Glomerular endothelial cell (primary cell): ENCODE results near the gene AOPEP. TPM values are rescaled to one million over a fixed set of nuclear protein-coding genes. Genes with fewer than 3 reads are reported as not detected.

ENCODE experiments used
- DNase-seq: peaks from one replicate; pipeline ENCODE4 v3.0.0-alpha.2; 2011; ENCODE audit warnings: low read depth, low spot score; ENCODE audit errors: extremely low read depth
- total RNA-seq: library from RNA; depleted of rRNA; stranded (reverse); fragments of >200 nt; gene quantifications from 2 replicates; pipeline ENCODE4 v1.2.3, GENCODE V29; 2015

AOPEP gene
- total RNA-seq, 1 donor from 2014 or later: 20.7 TPM

DNA sequence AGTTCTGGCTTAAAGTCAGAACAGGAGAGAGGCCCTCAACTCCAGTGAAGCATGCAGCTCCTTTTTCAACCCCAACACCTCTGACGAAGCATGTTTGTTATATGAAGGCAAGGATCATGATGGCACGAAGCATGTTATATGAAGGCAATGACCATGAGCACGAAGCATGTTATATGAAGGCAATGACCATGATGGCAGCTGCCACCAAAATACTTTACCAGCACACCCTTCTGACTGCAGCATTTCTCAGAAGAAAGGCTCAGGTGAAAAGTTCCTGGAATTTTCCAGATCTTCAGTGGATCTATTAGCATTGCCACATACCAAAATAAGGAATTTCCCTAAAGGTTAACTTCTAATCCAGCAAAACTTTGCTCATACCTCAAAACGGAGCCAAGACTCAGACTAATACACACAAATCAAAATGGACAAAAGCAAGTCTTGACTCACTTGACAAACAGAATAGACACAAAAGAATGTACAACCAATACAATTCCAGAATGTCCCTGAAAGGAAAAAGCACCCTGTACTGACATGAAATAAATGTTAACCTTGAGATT is 373.6 kb downstream of the AOPEP start:
- no peak for DNase-seq

DNA sequence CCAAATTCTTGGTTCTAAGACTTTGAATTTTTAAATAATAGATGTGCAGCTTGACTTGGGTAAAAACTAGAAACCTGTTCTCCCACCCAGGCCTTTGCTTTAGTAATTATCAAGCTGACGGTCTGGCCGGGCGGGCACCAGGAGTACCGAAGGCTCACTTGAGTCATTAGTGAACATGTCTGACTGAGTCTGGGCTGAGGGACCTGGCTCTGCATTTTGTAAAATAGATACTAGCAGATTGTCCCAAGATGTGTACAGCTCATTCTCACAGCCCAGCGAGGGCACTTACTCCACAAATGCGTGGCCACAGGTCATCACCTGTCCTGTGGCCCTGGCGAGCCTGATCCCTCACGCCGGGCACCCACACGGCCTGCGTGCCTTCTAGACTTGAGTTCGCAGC is 374.8 kb downstream of the AOPEP start:
- no peak for DNase-seq

DNA sequence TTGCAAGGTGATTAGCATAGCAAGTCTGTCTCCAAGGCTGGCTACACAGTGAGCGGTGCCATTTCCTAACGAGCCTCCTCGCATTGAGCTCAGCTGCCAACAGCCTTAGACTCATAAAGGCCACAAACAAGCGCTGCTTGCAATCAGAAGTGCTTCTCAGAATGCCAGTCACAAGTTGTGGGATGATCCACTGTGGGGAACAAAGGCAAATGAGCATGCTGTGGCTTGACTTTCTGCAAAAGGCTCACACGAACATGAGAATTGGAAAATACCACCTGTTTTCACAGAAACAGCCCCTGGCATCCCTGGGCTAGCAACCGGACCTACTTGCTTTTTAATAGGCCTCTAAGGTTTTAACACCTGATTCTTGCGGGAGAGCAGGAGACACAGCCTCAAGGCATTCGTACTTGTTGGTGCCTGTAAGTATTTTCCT is 375.5 kb downstream of the AOPEP start:
- no peak for DNase-seq

DNA sequence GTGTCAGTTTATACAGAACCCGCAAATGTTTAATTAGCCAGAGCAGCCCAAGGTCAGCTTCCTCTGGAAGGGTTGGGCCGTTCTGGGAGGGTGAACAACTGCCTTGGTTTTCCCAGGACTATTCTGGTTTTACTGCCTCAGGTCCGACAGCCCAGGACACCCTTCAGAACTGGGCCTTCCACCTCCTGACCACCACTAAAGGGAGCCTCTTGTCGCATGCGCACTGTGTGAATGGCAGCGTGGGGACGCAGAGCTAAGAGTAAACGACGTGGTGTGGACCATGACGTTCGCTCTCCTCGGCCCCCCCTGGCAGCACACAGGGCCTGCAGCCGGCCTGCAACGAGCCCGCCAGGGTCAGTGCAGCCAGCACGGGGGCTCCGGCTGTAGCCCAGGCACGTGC is 376.1 kb downstream of the AOPEP start:
- DNase-seq: no peak

DNA sequence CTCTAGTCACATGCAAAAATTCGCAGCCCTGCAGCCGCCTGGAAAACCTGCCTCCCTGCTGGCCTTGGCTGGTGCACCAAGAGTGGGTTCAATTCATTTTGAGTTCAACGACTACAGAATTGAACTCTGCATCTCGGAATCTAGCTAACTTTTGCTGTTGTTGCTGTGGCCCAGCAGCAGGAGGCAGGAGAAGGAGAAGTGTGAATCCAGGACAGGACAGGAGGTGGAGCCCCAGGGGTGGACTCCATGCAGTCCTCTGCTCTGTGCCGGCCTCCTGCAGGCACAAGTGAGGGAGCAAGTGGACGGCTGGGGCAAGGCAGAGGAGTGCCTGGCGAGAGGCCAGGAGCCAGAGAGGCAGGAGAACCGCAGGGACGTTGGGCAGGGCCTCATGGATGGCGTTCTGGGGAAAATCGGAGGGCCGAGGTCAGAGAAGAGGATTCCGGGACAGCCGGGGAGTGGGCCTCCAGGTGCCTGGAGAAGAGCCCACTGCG is 376.8 kb downstream of the AOPEP start:
- DNase-seq: no peak

- no peak for DNase-seq
These were observed 377.5 kb downstream of the AOPEP start for GRCh38 chr9:95103871-95104580.

DNA sequence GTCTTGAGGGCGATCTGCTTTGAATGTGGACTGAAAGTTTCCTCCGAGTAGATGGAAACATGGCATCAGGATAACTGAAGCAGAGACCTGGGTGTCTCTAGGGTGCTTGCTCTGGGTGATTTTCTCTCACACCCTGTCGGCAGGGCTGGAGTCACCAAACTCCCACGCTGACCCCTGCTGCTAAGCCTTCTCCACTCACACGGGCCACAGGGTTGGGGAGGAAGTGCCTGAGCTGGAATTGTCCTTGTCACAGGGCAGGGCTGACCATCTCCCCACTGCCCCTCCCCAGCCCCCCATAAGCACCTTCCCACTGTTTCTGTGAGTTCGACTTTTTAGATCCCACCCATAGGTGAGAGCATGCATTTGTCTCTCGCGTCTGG is 378.1 kb downstream of the AOPEP start:
- no peak for DNase-seq

DNA sequence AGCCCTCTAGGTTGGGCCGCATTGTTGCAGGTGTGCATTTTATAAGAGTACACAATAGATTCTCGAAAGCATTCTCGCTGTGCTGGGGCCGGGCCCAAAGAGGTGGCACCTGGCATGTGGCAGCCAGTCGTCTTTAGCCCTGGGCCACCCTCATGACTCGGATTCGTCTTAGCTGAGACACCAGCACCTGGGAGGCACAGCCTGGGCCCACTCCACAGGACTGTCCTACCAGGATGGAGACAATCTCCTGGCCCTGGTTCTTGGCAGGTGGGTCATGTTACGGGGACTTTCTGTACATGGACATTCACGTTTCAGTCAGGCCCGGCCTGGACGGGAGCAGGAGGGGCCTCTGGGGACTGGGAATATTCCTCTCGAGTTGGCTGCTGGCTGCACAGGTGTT is 378.5 kb downstream of the AOPEP start:
- no peak for DNase-seq

DNA sequence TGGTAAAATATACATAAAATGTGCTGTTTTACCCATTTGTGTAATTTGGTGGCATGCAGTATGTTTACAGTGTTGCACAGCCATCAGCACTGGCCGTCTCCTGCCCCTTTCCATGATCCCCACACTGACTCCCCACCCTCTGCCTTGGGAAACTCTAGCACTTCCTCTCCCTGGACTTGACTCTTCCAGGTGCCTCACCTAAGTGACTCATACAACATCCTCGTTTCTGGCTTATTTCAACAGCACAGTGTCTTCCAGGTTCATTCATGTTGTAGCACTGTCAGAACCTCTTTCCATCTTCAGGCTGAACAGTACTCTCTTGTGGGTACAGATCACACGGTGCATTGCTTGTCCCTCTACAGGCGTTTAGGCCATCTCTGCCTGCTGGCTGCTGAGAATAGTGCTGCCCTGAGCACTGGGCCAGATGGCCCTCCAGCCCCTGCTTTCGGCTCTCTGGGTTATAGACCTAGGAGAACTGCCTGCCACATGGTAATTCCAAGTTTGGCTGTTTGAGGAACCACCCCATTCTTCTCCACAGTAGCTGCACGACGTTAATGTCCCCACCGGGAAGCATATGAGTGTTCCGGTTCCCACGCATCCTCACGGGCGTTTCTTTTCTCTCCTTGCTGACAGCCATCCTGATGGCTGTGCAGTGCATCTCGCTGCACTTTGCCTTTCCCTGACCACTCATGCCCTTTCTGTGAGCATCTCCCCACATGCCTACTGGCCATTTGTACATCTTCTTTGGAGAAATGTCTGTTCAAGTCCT is 379.2 kb downstream of the AOPEP start:
- no peak for DNase-seq

DNA sequence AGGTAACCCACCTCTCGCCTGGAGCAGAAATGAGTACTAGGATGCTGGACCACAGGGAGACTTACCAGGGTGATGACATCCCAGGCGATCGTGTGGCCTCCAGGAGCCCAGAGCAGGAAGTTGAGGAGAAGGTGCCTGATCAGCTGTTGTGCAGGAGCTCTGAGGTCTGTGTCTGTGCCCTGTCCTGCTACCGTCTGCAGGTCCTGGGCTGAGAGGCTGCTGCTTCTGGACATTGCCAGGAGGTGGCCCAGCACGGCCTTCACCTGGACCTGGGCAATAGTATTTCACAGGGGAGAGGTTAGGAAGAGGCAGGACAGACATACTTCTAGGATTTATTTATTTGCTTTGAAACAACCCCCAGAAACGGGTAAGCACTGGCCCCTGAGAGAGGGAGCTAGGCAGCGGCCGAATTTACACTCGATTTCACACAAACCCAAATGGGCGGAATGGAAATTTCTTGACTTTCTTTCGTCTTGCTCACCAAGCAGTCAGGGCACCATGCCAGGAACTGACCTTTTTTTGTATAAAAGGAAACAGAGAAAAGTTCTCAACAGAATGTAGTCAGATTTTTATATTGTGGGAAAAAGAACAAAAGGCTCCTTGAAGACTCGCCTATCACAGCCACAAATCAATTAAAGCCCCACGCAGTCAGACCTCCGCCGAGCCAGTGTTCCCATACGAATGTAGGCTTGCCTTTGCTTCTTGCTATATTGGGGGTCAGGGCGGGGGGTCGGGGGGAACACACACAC is 380.7 kb downstream of the AOPEP start:
- DNase-seq: peak; percentile 52

- no peak for DNase-seq
These were observed 381.5 kb downstream of the AOPEP start for GRCh38 chr9:95107976-95108375.

DNA sequence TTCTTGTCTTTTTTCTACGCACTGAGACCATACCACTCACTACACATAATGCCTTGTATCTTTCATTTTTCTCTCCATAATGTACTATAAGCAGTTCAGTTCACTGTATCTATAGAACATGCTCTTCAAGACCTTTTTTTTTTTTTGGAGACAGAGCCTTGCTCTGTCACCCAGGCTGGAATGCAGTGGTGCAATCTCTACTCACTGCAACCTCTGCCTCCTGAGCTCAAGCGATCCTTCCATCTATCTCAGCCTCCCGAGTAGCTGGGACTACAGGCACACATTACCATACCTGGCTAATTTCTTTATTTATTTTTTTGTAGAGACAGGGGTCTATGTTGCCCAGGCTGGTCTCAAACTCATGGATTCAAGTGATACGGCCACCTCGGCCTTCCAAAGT is 382.3 kb downstream of the AOPEP start:
- no peak for DNase-seq

DNA sequence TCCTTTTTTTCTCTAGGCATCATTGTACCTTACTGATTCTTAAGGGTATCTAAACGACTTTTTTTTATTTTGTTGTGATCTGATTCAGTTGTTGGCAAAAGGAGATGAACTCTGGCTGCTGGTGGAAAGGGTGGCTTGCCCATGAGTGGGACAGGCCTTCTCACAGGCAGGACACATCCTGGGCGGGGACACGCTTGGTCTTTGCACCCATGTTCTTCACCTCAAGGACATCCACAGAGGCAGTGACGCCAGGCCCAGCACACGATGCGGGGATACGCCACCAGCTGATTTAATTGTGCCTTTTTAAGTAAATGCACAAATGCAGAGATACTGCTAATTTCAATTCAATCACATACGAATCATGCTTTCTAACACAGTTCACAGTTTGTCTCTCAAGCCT is 383.0 kb downstream of the AOPEP start:
- no peak for DNase-seq

GRCh38 chr9:95110921-95111525 is 384.5 kb downstream of the AOPEP start:
- DNase-seq: no peak

GRCh38 chr9:95111716-95112115 is 385.2 kb downstream of the AOPEP start:
- no peak for DNase-seq

DNA sequence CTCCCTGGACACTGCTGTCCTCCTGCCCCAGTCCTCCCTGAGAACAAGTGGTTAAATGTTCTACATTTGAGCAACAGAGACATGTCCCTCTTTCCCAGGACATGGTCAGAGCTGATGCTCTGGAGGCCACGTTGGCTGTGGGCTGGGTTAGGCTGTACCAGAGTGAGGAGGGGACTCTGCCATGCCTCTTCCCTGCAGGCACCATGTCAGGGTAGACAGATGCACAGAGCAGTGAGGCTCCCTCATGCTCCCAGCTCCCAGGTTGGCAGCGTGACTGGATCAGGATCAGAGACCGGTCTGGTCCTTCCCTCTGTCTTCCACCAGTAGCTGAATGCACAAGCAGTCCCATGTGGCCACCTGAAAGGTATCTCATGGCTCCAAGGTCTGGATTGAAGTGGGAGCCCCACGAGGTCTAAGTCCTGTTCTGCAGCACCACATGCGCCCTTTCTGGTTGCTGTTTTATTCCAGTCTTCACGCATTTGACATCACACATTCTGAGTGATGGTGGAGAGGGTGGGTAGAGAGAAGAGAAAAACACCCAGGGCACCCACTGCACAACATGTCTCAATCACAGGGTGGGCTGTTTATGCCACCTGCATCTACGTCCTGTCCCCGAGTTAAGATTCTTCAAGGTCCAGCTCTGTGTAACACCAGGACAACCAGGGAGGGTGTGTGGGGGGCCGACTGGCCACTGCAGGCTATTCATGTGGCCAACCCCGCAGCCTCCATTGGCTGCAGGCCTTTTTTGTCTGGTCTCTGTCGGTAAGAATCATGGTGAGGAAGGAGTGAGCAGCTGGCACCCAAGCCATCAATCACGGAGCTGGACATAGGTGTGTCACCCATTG is 386.2 kb downstream of the AOPEP start:
- no peak for DNase-seq

DNA sequence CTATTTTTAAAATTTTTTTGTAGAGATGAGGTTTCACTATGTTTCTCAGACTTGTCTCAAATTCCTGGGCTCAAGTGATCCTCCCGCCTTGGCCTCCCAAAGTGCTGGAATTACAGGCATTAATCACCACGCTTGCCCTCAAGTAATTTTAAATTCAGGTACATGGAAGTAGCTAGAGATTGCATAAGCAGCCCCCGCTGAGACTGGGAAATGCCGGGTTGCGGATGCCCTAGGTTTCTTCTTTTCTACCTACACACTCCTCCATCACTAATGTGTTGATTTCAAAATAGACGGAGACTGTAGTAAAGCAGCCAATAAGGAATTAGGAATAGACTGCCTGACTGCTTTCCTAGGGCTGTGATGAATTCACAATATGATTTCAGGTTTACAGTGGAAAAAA is 388.6 kb downstream of the AOPEP start:
- DNase-seq: no peak

- DNase-seq: no peak
These were observed 389.7 kb downstream of the AOPEP start for GRCh38 chr9:95116002-95116807.

GRCh38 chr9:95116808-95117204 is 390.3 kb downstream of the AOPEP start:
- DNase-seq: no peak
